Chondrocyte (in vitro differentiated cells): ENCODE results near the gene UPK3BL1. TPM values are rescaled to one million over a fixed set of nuclear protein-coding genes. Genes with fewer than 3 reads are reported as not detected.
"Not testable (repeated sequence)": the region's sequence is repeated elsewhere in the genome, so short reads cannot be mapped to it uniquely, and the experiment has no call there.

Experiments
- DNase-seq: peaks from one replicate; pipeline ENCODE4 v3.0.0; 2021; ENCODE audit warnings: mixed read lengths, low spot score
- H3K27ac Mint-ChIP-seq: one replicate; pipeline ENCODE4 v1.8.0; 2021; ENCODE audit warnings: mild to moderate bottlenecking, moderate library complexity, mixed read lengths; ENCODE audit not compliant: unreplicated experiment
- H3K27me3 Mint-ChIP-seq: 2 replicates; pipeline ENCODE4 v1.8.0; 2021; ENCODE audit warnings: low read depth, mixed read lengths
- H3K36me3 Mint-ChIP-seq: 2 replicates; pipeline ENCODE4 v1.8.0; 2021; ENCODE audit warnings: low read depth, mixed read lengths
- H3K4me1 Mint-ChIP-seq: 2 replicates; pipeline ENCODE4 v1.8.0; 2021; ENCODE audit warnings: low read depth, mild to moderate bottlenecking, mixed read lengths
- H3K4me3 Mint-ChIP-seq: one replicate; pipeline ENCODE4 v1.8.0; 2021; ENCODE audit warnings: mild to moderate bottlenecking, moderate library complexity, mixed read lengths; ENCODE audit not compliant: unreplicated experiment
- H3K9me3 Mint-ChIP-seq: 2 replicates; pipeline ENCODE4 v1.8.0; 2021; ENCODE audit warnings: low read depth, mixed read lengths
- total RNA-seq: library from RNA; stranded (reverse); gene quantifications from 3 replicates; pipeline ENCODE4 v1.2.1, GENCODE V29; 2021

UPK3BL1 gene
- total RNA-seq, 1 donor from 2014 or later, result 11.7 TPM

- not testable (repeated sequence) for H3K27me3 Mint-ChIP-seq, H3K36me3 Mint-ChIP-seq, H3K27ac Mint-ChIP-seq, H3K9me3 Mint-ChIP-seq, H3K4me3 Mint-ChIP-seq, H3K4me1 Mint-ChIP-seq, DNase-seq
These were observed 38.0 kb downstream of the UPK3BL1 start for GRCh38 chr7:102604431-102605145.

GRCh38 chr7:102602317-102602716 is 40.3 kb downstream of the UPK3BL1 start:
- not testable (repeated sequence) for H3K27me3 Mint-ChIP-seq, H3K4me3 Mint-ChIP-seq, H3K27ac Mint-ChIP-seq, H3K9me3 Mint-ChIP-seq, H3K36me3 Mint-ChIP-seq, DNase-seq, H3K4me1 Mint-ChIP-seq

GRCh38 chr7:102599699-102600098 is 42.9 kb downstream of the UPK3BL1 start:
- H3K4me1 Mint-ChIP-seq, H3K27me3 Mint-ChIP-seq, H3K36me3 Mint-ChIP-seq, DNase-seq, H3K9me3 Mint-ChIP-seq, H3K27ac Mint-ChIP-seq, H3K4me3 Mint-ChIP-seq: not testable (repeated sequence)

- not testable (repeated sequence) for H3K4me1 Mint-ChIP-seq, H3K27me3 Mint-ChIP-seq, H3K27ac Mint-ChIP-seq, H3K36me3 Mint-ChIP-seq, H3K9me3 Mint-ChIP-seq, H3K4me3 Mint-ChIP-seq, DNase-seq
These were observed 46.6 kb downstream of the UPK3BL1 start for GRCh38 chr7:102596036-102596435.

GRCh38 chr7:102593637-102594334 is 48.8 kb downstream of the UPK3BL1 start:
- not testable (repeated sequence) for H3K9me3 Mint-ChIP-seq, DNase-seq, H3K4me3 Mint-ChIP-seq, H3K4me1 Mint-ChIP-seq, H3K36me3 Mint-ChIP-seq, H3K27ac Mint-ChIP-seq, H3K27me3 Mint-ChIP-seq

GRCh38 chr7:102592477-102593019 is 50.0 kb downstream of the UPK3BL1 start:
- not testable (repeated sequence) for H3K27me3 Mint-ChIP-seq, H3K9me3 Mint-ChIP-seq, H3K36me3 Mint-ChIP-seq, H3K4me3 Mint-ChIP-seq, H3K4me1 Mint-ChIP-seq, H3K27ac Mint-ChIP-seq, DNase-seq

GRCh38 chr7:102589857-102590256 is 52.7 kb downstream of the UPK3BL1 start:
- H3K4me3 Mint-ChIP-seq, H3K9me3 Mint-ChIP-seq: not testable (repeated sequence)

More at GRCh38 chr7:102589857-102590256, 52.7 kb downstream of the UPK3BL1 start:
- H3K4me1 Mint-ChIP-seq, H3K27ac Mint-ChIP-seq, DNase-seq, H3K36me3 Mint-ChIP-seq, H3K27me3 Mint-ChIP-seq: not testable (repeated sequence)

Other genes with a start within 250 kb of the UPK3BL1 start
- gene PRKRIP1, start 246.4 kb downstream of the UPK3BL1 start, total RNA-seq, result 23.2 to 25.5 TPM (median 25.3 TPM) in 3 replicates
- gene ORAI2, start 209.2 kb downstream of the UPK3BL1 start, total RNA-seq, result 47.4 to 55.1 TPM (median 54.0 TPM) in 3 replicates
- gene ALKBH4, start 177.9 kb downstream of the UPK3BL1 start, total RNA-seq, result 6.9 to 12.2 TPM (median 9.2 TPM) in 3 replicates
- gene LRWD1, start 177.8 kb downstream of the UPK3BL1 start, total RNA-seq, result 16.1 to 18.5 TPM (median 16.7 TPM) in 3 replicates
- 33.1 to 41.0 TPM (median 36.6 TPM) in 3 replicates for gene POLR2J, start 163.9 kb downstream of the UPK3BL1 start, total RNA-seq
- gene RASA4B, start 125.0 kb downstream of the UPK3BL1 start, total RNA-seq, result 7.5 to 12.3 TPM (median 9.9 TPM) in 3 replicates
- gene UPK3BL2, start 99.1 kb downstream of the UPK3BL1 start, total RNA-seq, result 3.3 to 4.0 TPM (median 3.3 TPM) in 3 replicates
- gene SPDYE2, start 91.6 kb downstream of the UPK3BL1 start, total RNA-seq, result not detected in 3 replicates
- gene POLR2J3, start 70.2 kb downstream of the UPK3BL1 start, total RNA-seq, result 6.7 to 17.9 TPM (median 9.9 TPM) in 3 replicates
- gene RASA4, start 26.0 kb downstream of the UPK3BL1 start, total RNA-seq, result 16.5 to 26.0 TPM (median 24.0 TPM) in 3 replicates
- gene SPDYE2B, start 7.5 kb upstream of the UPK3BL1 start, total RNA-seq, result not detected in 3 replicates
- gene POLR2J2, start 28.9 kb upstream of the UPK3BL1 start, total RNA-seq, result 1.5 to 5.1 TPM (median 2.9 TPM) in 3 replicates
- 5.6 to 7.5 TPM (median 5.8 TPM) in 3 replicates for gene FAM185A, start 106.2 kb upstream of the UPK3BL1 start, total RNA-seq